Fibroblast of skin of left quadriceps (primary cell): ENCODE results near the gene DNAJC6.

Source experiments
- DNase-seq, 2 experiments: peaks; one replicate each; pipeline ENCODE4 v3.0.0-alpha.2; 2013; ENCODE audit warnings: low read depth in 2 of 2

The DNAJC6 gene

GRCh38 chr1:65407877-65408276 is 98.5 kb downstream of the DNAJC6 start:
- DNase-seq: no peak

GRCh38 chr1:65409314-65409713 is 100.0 kb downstream of the DNAJC6 start:
- no peak for DNase-seq

- DNase-seq: no peak
Measured at GRCh38 chr1:65409816-65410326, 100.5 kb downstream of the DNAJC6 start.

- DNase-seq: no peak
Measured at GRCh38 chr1:65412256-65412983, 103.1 kb downstream of the DNAJC6 start.

GRCh38 chr1:65412984-65413375 is 103.6 kb downstream of the DNAJC6 start:
- DNase-seq: peak; percentile 76 to 77

GRCh38 chr1:65414538-65414937 is 105.2 kb downstream of the DNAJC6 start:
- DNase-seq: no peak

GRCh38 chr1:65416767-65417166 is 107.4 kb downstream of the DNAJC6 start:
- no peak for DNase-seq

- no peak for DNase-seq
Measured at GRCh38 chr1:65417729-65418128, 108.4 kb downstream of the DNAJC6 start.

GRCh38 chr1:65418522-65419185 is 109.3 kb downstream of the DNAJC6 start:
- DNase-seq: no peak

GRCh38 chr1:65419681-65420589 is 110.6 kb downstream of the DNAJC6 start:
- peak; percentile 97 for DNase-seq

- no peak for DNase-seq
Measured at GRCh38 chr1:65420590-65421350, 111.4 kb downstream of the DNAJC6 start, which contains the start of the genes LEPR and LEPROT. Gene LEPR (plus strand): TSS chr1:65420668. CDS start chr1:65565566, 144,898 bp downstream. Gene LEPROT (plus strand): TSS chr1:65420668. CDS start chr1:65420725, 57 bp downstream.

GRCh38 chr1:65421351-65422025 is 112.1 kb downstream of the DNAJC6 start:
- no peak for DNase-seq

- no peak for DNase-seq
Measured at GRCh38 chr1:65422241-65423203, 113.2 kb downstream of the DNAJC6 start.

GRCh38 chr1:65423884-65424572 is 114.7 kb downstream of the DNAJC6 start:
- DNase-seq: peak; percentile 63 to 68

- DNase-seq: no peak
Measured at GRCh38 chr1:65424573-65424889, 115.2 kb downstream of the DNAJC6 start.

GRCh38 chr1:65425006-65425405 is 115.7 kb downstream of the DNAJC6 start:
- DNase-seq: no peak

GRCh38 chr1:65425697-65426096 is 116.4 kb downstream of the DNAJC6 start:
- DNase-seq: peak in 1 of 2 experiments; percentile 60

GRCh38 chr1:65429078-65429477 is 119.7 kb downstream of the DNAJC6 start:
- DNase-seq: no peak

GRCh38 chr1:65429806-65430205 is 120.5 kb downstream of the DNAJC6 start:
- DNase-seq: peak in 1 of 2 experiments; percentile 32
